HG03097 (cell line): ENCODE measurements around the gene ABITRAM.

Source experiments
- ATAC-seq: cut with Tn5 transposase; IDR thresholded peaks from one replicate; pipeline ENCODE4 v1.9.1; 2021; ENCODE audit not compliant: unreplicated experiment, low FRiP score

ABITRAM gene

GRCh38 chr9:108980893-108981292, 46.7 kb downstream of the ABITRAM start:
- ATAC-seq, result no peak

GRCh38 chr9:108983885-108984284, 49.7 kb downstream of the ABITRAM start:
- no peak for ATAC-seq
